SK-N-SH treated with all-trans-retinoic acid at 6 μM for 48 hours (cell line): Measurements from ENCODE around the gene NFATC3.

Source experiments
- ARNTL ChIP-seq: fragments of 450-650 bp; formaldehyde crosslinking; IDR thresholded peaks from 2 replicates; pipeline ENCODE4 v1.5.0; 2020; ENCODE audit warnings: low read depth, mild to moderate bottlenecking, moderate library complexity, borderline replicate concordance
- ZFP3 ChIP-seq: fragments of 250-450 bp; sonication (Bioruptor Pico); IDR thresholded peaks from 2 replicates; pipeline ENCODE4 v1.5.0; 2020; ENCODE audit warnings: mild to moderate bottlenecking, moderate library complexity
- ZNF565 ChIP-seq: fragments of 450-650 bp; formaldehyde crosslinking; conservative IDR thresholded peaks from 2 replicates; pipeline ENCODE4 v1.5.0; 2020; ENCODE audit warnings: low read depth, mild to moderate bottlenecking, moderate library complexity
- ZNF70 ChIP-seq: fragments of 450-650 bp; formaldehyde crosslinking; IDR thresholded peaks from 2 replicates; pipeline ENCODE4 v1.5.0; 2020; ENCODE audit warnings: mild to moderate bottlenecking, moderate library complexity

GRCh38 chr16:68083861-68084503 lies 1.2 kb upstream of the NFATC3 start:
- TF ChIP-seq ARNTL (CRISPR knock-in tag) = no peak
- no peak for TF ChIP-seq ZNF70 (CRISPR knock-in tag)
- no peak for TF ChIP-seq ZFP3 (CRISPR knock-in tag)
- no peak for TF ChIP-seq ZNF565
